ENCODE results near the gene TEAD3.

TEAD3 gene

GRCh38 chr6:35425284-35425683, 71.6 kb downstream of the TEAD3 start:
- peaks cover 20% of the 10 kb centered on the region for H3K9me3 Mint-ChIP-seq
- no peak overlapping the region for H3K4me3 Mint-ChIP-seq
- no peaks in the 10 kb centered on the region for H3K27me3 Mint-ChIP-seq
- H3K4me1 Mint-ChIP-seq = no peaks in the 10 kb centered on the region
- ATAC-seq = no peak
- DNase-seq = no peak
- peaks cover 35% of the 10 kb centered on the region for H3K36me3 Mint-ChIP-seq (ENCODE audit: low read depth)
- no peak overlapping the region for H3K27ac Mint-ChIP-seq
